Peyer's patch (tissue), 4 donors: Measurements from ENCODE around the gene ATP1B1. TPM values are rescaled to one million over a fixed set of nuclear protein-coding genes. Genes with fewer than 3 reads are reported as not detected.

Experiments used
- DNase-seq, 3 donors: peaks; one replicate each; pipeline ENCODE4 v3.0.0-alpha.2; 2017 to 2019
- H3K27ac ChIP-seq, 4 donors: fragments of 200-600 bp; sonication (generic); one replicate each; pipeline ENCODE4 v1.5.1; 2016 to 2019
- H3K27me3 ChIP-seq, 2 donors: fragments of 200-600 bp; sonication (generic); one replicate each; pipeline ENCODE4 v1.5.1; 2019
- H3K36me3 ChIP-seq, 3 donors: fragments of 200-600 bp; sonication (generic); one replicate each; pipeline ENCODE4 v1.5.1; 2016 to 2019
- H3K4me1 ChIP-seq, 4 donors: fragments of 200-600 bp; sonication (generic); one replicate each; pipeline ENCODE4 v1.5.1; 2016 to 2019
- H3K4me3 ChIP-seq, 4 donors: fragments of 200-600 bp; sonication (generic); 1 replicate in 3 of 4; 2 replicates in 1 of 4; pipeline ENCODE4 v1.5.1; 2016 to 2019; ENCODE audit warnings: mild to moderate bottlenecking in 1 of 4
- H3K9me3 ChIP-seq, 4 donors: fragments of 200-600 bp; sonication (generic); one replicate each; pipeline ENCODE4 v1.5.1; 2016 to 2019; ENCODE audit warnings: mild to moderate bottlenecking in 1 of 4
- POLR2A ChIP-seq, 2 donors: fragments of 450-650 bp; IDR thresholded peaks; one replicate each; pipeline ENCODE4 v1.5.1; 2017; ENCODE audit warnings: antibody characterized with exemption in 2 of 2, mild to moderate bottlenecking in 2 of 2, moderate library complexity in 2 of 2
- total RNA-seq, 4 donors: library from RNA; depleted of rRNA; stranded (reverse); fragments of >200 nt; gene quantifications; one replicate each; pipeline ENCODE4 v1.1.0, GENCODE V29; 2016
- TF ChIP-seq, protein P1 (sequence below), 6 experiments: fragments of 450-650 bp in 4 of 6; fragments of 200-600 bp in 2 of 6; sonication (generic) in 1 of 6; IDR thresholded peaks; one replicate each; pipeline ENCODE4 v1.5.1; 2017 to 2019; ENCODE audit warnings: antibody characterized with exemption in 6 of 6, mild to moderate bottlenecking in 3 of 6, moderate library complexity in 1 of 6

Gene ATP1B1
- total RNA-seq, 4 donors from 2014 or later: 70.1 to 659 (median 499) TPM

DNA sequence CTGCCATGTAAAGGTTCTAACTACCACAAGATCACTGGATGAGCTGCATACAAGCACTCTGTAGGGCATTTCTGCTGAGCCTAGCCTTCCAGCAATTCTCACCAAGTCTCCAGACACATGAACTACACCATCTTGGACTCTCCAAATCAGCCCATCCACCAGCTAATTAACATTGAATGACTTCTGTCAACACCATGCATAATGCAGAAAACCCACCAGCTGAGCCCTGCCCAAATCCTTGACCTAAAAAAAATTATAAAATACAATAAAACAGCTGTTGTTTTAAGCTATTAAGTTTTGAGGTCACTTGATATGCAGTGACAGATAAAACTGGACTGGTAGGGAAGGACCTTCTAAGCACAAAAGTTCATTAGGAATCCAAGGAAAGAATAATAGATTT lies 44.3 kb upstream of the ATP1B1 start:
- Histone ChIP-seq H3K9me3 (peaks cover 0 to 4% (median 0%) of the 10 kb centered on the region in 4 donors), H3K4me1 (peaks cover 0 to 17% (median 0%) of the 10 kb centered on the region in 4 donors), H3K4me3 (no peak overlapping the region), H3K27me3 (no peaks in the 10 kb centered on the region), H3K36me3 (no peaks in the 10 kb centered on the region), H3K27ac (no peak overlapping the region)
- TF ChIP-seq POLR2A (IDR thresholded peaks at IDR 0.05): no peak
- no peak for DNase-seq

GRCh38 chr1:169064103-169064502 lies 42.4 kb upstream of the ATP1B1 start:
- no peak for TF ChIP-seq POLR2A (IDR thresholded peaks at IDR 0.05)
- TF ChIP-seq, protein P1, sequence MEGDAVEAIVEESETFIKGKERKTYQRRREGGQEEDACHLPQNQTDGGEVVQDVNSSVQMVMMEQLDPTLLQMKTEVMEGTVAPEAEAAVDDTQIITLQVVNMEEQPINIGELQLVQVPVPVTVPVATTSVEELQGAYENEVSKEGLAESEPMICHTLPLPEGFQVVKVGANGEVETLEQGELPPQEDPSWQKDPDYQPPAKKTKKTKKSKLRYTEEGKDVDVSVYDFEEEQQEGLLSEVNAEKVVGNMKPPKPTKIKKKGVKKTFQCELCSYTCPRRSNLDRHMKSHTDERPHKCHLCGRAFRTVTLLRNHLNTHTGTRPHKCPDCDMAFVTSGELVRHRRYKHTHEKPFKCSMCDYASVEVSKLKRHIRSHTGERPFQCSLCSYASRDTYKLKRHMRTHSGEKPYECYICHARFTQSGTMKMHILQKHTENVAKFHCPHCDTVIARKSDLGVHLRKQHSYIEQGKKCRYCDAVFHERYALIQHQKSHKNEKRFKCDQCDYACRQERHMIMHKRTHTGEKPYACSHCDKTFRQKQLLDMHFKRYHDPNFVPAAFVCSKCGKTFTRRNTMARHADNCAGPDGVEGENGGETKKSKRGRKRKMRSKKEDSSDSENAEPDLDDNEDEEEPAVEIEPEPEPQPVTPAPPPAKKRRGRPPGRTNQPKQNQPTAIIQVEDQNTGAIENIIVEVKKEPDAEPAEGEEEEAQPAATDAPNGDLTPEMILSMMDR (IDR thresholded peaks at IDR 0.05): no peak
- Histone ChIP-seq H3K36me3 (no peaks in the 10 kb centered on the region), H3K9me3 (peaks cover 0 to 4% (median 0%) of the 10 kb centered on the region in 4 donors), H3K27ac (no peak overlapping the region), H3K27me3 (no peaks in the 10 kb centered on the region), H3K4me1 (peaks cover 0 to 12% (median 0%) of the 10 kb centered on the region in 4 donors), H3K4me3 (no peak overlapping the region)
- no peak for DNase-seq

DNA sequence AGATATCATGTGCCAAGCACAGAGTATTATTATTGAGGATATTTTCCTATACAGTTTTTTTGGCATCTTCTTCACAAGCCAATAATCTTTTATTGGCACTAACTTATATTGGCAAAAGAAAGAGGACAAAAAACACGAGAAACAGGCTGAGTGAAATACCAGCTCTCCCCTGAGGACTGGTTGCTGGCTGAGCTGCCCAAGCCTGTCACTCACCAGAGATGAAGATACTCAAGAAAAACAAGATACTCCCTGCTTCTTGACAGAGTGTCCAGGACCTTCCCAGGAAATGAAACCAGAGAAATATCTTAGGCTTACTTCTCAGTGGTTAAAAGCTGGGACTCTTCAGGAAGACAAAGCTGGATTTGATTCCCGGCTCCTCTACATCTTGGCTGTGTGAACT lies 35.9 kb upstream of the ATP1B1 start:
- Histone ChIP-seq H3K36me3 (no peaks in the 10 kb centered on the region), H3K9me3 (peaks cover 0 to 4% (median 0%) of the 10 kb centered on the region in 4 donors), H3K27me3 (no peaks in the 10 kb centered on the region), H3K27ac (no peak overlapping the region), H3K4me3 (no peak overlapping the region), H3K4me1 (no peaks in the 10 kb centered on the region)
- no peak for DNase-seq
- TF ChIP-seq, protein P1 (IDR thresholded peaks at IDR 0.05): no peak
- TF ChIP-seq POLR2A (IDR thresholded peaks at IDR 0.05): no peak

DNA sequence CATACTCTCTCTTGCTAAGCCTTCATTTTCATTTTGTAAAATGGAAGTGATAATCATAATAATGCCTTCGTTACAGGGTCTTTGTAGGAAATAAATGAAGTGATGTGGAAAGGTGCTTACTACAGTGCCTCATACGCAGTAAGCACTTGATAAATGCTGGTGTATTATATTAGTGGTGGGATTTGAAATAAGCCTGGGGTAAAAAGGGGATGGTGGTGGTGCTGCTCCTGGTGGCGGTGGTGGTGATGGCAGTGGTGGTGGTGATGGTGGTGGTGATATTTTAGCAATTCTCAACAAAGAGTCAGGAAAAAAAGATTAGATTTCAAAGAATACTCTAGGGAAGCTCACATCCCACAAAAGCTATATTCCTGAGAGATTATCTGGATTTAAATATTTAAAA lies 35.5 kb upstream of the ATP1B1 start:
- Histone ChIP-seq H3K36me3 (no peaks in the 10 kb centered on the region), H3K9me3 (peaks cover 0 to 4% (median 0%) of the 10 kb centered on the region in 4 donors), H3K4me1 (no peaks in the 10 kb centered on the region), H3K27ac (no peak overlapping the region), H3K27me3 (no peaks in the 10 kb centered on the region), H3K4me3 (no peak overlapping the region)
- TF ChIP-seq, protein P1 (IDR thresholded peaks at IDR 0.05): no peak
- TF ChIP-seq POLR2A (IDR thresholded peaks at IDR 0.05): no peak
- DNase-seq: no peak

DNA sequence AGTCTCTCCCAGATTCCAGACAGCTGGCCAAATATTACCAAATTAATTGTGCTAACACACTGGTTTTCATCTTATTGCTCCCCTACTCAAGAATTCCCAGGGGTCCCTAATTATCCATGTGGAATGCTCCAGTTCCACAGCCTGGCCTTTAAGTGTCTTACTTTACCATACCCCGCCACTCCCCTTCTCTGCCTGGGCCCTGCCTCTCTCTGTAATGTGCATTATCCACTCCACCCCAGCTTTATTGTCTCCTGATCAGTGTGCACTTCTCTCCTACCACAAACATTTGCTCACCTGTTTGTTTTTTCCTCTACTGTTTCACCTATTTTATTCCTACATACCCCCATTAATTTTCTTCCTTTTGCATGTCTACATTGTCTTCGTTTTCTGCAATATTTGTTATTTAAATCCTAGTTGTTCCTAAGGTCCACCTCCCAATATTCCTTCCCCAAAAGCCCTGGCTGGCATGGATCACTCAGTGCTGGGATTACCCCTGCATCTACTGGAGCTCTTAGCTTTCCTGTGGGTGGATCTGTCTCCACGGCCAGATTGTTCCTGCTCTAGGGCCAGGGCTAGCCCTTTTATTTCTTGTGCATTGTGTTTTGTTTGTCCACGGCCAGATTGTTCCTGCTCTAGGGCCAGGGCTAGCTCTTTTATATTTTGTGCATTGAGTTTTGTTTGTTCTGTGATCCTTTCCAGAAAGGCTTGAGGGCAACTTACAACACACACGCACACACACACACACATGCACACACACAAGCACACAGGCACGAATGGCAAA lies 33.4 kb upstream of the ATP1B1 start:
- peak in 1 of 3 donors; percentile 58 for DNase-seq
- Histone ChIP-seq H3K4me1 (no peaks in the 10 kb centered on the region), H3K4me3 (no peak overlapping the region), H3K27ac (peak overlapping the region in 3 of 4 donors; percentile 18 to 68 (median 57)), H3K27me3 (no peaks in the 10 kb centered on the region), H3K9me3 (no peaks in the 10 kb centered on the region), H3K36me3 (no peaks in the 10 kb centered on the region)
- TF ChIP-seq, protein P1 (IDR thresholded peaks at IDR 0.05): no peak
- TF ChIP-seq POLR2A (IDR thresholded peaks at IDR 0.05): no peak

- H3K4me3 ChIP-seq: no peak overlapping the region
- no peaks in the 10 kb centered on the region for H3K4me1 ChIP-seq
- H3K36me3 ChIP-seq: no peaks in the 10 kb centered on the region
- H3K27ac ChIP-seq: no peak overlapping the region
- TF ChIP-seq, protein P1 (IDR thresholded peaks at IDR 0.05): no peak
- TF ChIP-seq POLR2A (IDR thresholded peaks at IDR 0.05): no peak
- H3K27me3 ChIP-seq: no peaks in the 10 kb centered on the region
- no peaks in the 10 kb centered on the region for H3K9me3 ChIP-seq
- DNase-seq: no peak
Observed at GRCh38 chr1:169078163-169078883, 28.2 kb upstream of the ATP1B1 start.
